Liver (tissue), 9 donors: Measurements from ENCODE around the gene TWIST2. TPM values are rescaled to one million over a fixed set of nuclear protein-coding genes. Genes with fewer than 3 reads are reported as not detected.

Experiments used
- DNase-seq: peaks from one replicate; pipeline ENCODE4 v3.0.0-alpha.2; 2017; ENCODE audit warnings: low spot score
- H3K27ac ChIP-seq, 2 donors: one replicate each; pipeline ENCODE4 v1.7.0; 2013; ENCODE audit warnings: inconsistent platforms in 2 of 2, low read length in 2 of 2, control low read depth in 1 of 2, low read depth in 1 of 2, mild to moderate bottlenecking in 1 of 2
- H3K27me3 ChIP-seq, 4 donors: one replicate each; pipeline versions ENCODE4 v1.6.1 to v1.7.0; 2013; ENCODE audit warnings: low read length in 3 of 4, inconsistent platforms in 1 of 4, mild to moderate bottlenecking in 1 of 4, moderate library complexity in 1 of 4; ENCODE audit not compliant: control insufficient read depth in 4 of 4, insufficient read depth in 4 of 4
- H3K36me3 ChIP-seq, 4 donors: one replicate each; pipeline versions ENCODE4 v1.6.1 to v1.7.0; 2013; ENCODE audit warnings: low read length in 3 of 4, mild to moderate bottlenecking in 3 of 4, low read depth in 1 of 4, moderate library complexity in 1 of 4; ENCODE audit not compliant: control insufficient read depth in 4 of 4, insufficient read depth in 3 of 4
- H3K4me1 ChIP-seq, 4 donors: one replicate each; pipeline versions ENCODE4 v1.6.1 to v1.7.0; 2013; ENCODE audit warnings: low read length in 3 of 4, mild to moderate bottlenecking in 3 of 4, moderate library complexity in 1 of 4; ENCODE audit not compliant: control insufficient read depth in 4 of 4, insufficient read depth in 4 of 4
- H3K4me3 ChIP-seq, 3 donors: one replicate each; pipeline versions ENCODE4 v1.6.1 to v1.7.0; 2013; ENCODE audit warnings: low read length in 3 of 3, control low read depth in 1 of 3, low read depth in 1 of 3, mild to moderate bottlenecking in 1 of 3
- H3K9ac ChIP-seq, 2 donors: one replicate each; pipeline ENCODE4 v1.7.0; 2013; ENCODE audit warnings: low read length in 2 of 2, mild to moderate bottlenecking in 2 of 2, moderate library complexity in 2 of 2, control low read depth in 1 of 2, low read depth in 1 of 2
- H3K9me3 ChIP-seq, 4 donors: one replicate each; pipeline versions ENCODE4 v1.6.1 to v1.7.0; 2013; ENCODE audit warnings: low read length in 3 of 4; ENCODE audit not compliant: control insufficient read depth in 4 of 4
- ATF3 ChIP-seq: IDR thresholded peaks from 2 replicates; pipeline ENCODE4 v1.6.1; 2016; ENCODE audit warnings: antibody characterized with exemption
- EGR1 ChIP-seq, 2 donors: IDR thresholded peaks; 2 replicates each; pipeline ENCODE4 v1.6.1; 2016 to 2018; ENCODE audit warnings: antibody characterized with exemption in 2 of 2, low read depth in 2 of 2
- FOXA2 ChIP-seq: IDR thresholded peaks from 2 replicates; pipeline ENCODE4 v1.6.1; 2016; ENCODE audit warnings: antibody characterized with exemption
- GABPA ChIP-seq, 2 donors: IDR thresholded peaks in 1 of 2; conservative IDR thresholded peaks in 1 of 2; 2 replicates each; pipeline ENCODE4 v1.6.1; 2016; ENCODE audit warnings: antibody characterized with exemption in 2 of 2, mild to moderate bottlenecking in 1 of 2, moderate library complexity in 1 of 2
- HNF4G ChIP-seq: IDR thresholded peaks from 2 replicates; pipeline ENCODE4 v1.6.1; 2016; ENCODE audit warnings: antibody characterized with exemption
- JUND ChIP-seq, 2 donors: IDR thresholded peaks; 2 replicates each; pipeline ENCODE4 v1.6.1; 2016; ENCODE audit warnings: antibody characterized with exemption in 2 of 2
- MAX ChIP-seq: IDR thresholded peaks from 2 replicates; pipeline ENCODE4 v1.6.1; 2016; ENCODE audit warnings: antibody characterized with exemption
- NR2F2 ChIP-seq: IDR thresholded peaks from 2 replicates; pipeline ENCODE4 v1.6.1; 2016; ENCODE audit warnings: antibody characterized with exemption
- RAD21 ChIP-seq, 2 donors: IDR thresholded peaks; 2 replicates each; pipeline ENCODE4 v1.6.1; 2016; ENCODE audit warnings: antibody characterized with exemption in 2 of 2, mild to moderate bottlenecking in 2 of 2
- SP1 ChIP-seq: IDR thresholded peaks from 2 replicates; pipeline ENCODE4 v1.6.1; 2018; ENCODE audit warnings: antibody characterized with exemption, mild to moderate bottlenecking
- TAF1 ChIP-seq: conservative IDR thresholded peaks from 2 replicates; pipeline ENCODE4 v1.6.1; 2016; ENCODE audit warnings: antibody characterized with exemption, mild to moderate bottlenecking
- YY1 ChIP-seq: IDR thresholded peaks from 2 replicates; pipeline ENCODE4 v1.6.1; 2016; ENCODE audit warnings: antibody characterized with exemption, mild to moderate bottlenecking
- ZBTB33 ChIP-seq: IDR thresholded peaks from 2 replicates; pipeline ENCODE4 v1.6.1; 2016; ENCODE audit warnings: antibody characterized with exemption
- WGBS: extraction: QIAGEN DNeasy Blood & Tissue Kit; methylation state at CpG from one replicate; pipeline ENCODE4 v1.1.7; 2013; 5-methylcytosine and 5-hydroxymethylcytosine counted together
- polyA plus RNA-seq, 2 donors: library from polyadenylated mRNA; stranded (reverse) in 1 of 2; unstranded in 1 of 2; fragments of 200-250 nt in 1 of 2; fragments of >200 nt in 1 of 2; fragmentation: Nextera tagmentation in 1 of 2; extraction: Ambion mirVana in 1 of 2; gene quantifications; one replicate each; pipeline versions ENCODE4 v1.2.1 to v1.2.3, GENCODE V29; 2013 to 2015
- total RNA-seq, 2 donors: library from RNA; depleted of rRNA; stranded (reverse); fragments of >200 nt; gene quantifications; one replicate each; pipeline ENCODE4 v1.2.3, GENCODE V29; 2014
- TF ChIP-seq, protein P1 (sequence below): fragments of 150-350 bp; IDR thresholded peaks from 2 replicates; pipeline ENCODE4 v1.5.1; 2017; ENCODE audit warnings: improper control_type of control experiment, low read depth, low read length; ENCODE audit not compliant: missing input control
- TF ChIP-seq, protein P2 (sequence below): IDR thresholded peaks from 2 replicates; pipeline ENCODE4 v1.6.1; 2016; ENCODE audit warnings: antibody characterized with exemption, mild to moderate bottlenecking
- donor health status: healthy.
- donor health status: healthy.
- donor health status: healthy.
- donor health status: healthy.
- donor health status: healthy.

The TWIST2 gene
- total and polyA plus RNA-seq, 4 donors, result 0.17 to 0.20 (median 0.19) TPM; not detected in 1

DNA sequence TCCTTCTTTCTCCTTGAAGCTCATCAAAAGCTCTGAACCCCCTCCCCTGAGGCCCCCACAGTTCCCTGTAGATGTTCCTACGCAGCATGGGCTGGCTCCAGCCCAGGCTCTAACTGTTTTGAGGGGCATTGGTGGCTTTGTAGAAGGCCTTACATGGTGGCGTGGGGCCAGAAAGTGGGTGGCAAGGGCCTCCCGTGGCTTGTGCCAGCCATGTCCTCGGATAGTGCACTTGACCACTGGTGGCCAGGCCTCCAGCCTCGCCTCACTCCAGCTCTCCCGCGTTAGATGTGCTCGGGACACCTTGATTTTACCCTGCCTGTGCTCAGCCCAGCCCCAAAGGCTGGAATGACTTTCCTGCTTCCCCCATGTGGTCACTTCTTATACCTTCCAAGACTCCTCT, 92.9 kb downstream of the TWIST2 start:
- no peak for TF ChIP-seq RAD21 (IDR thresholded peaks at IDR 0.05)
- no peak for TF ChIP-seq ATF3
- no peak for TF ChIP-seq MAX
- TF ChIP-seq, protein P1, sequence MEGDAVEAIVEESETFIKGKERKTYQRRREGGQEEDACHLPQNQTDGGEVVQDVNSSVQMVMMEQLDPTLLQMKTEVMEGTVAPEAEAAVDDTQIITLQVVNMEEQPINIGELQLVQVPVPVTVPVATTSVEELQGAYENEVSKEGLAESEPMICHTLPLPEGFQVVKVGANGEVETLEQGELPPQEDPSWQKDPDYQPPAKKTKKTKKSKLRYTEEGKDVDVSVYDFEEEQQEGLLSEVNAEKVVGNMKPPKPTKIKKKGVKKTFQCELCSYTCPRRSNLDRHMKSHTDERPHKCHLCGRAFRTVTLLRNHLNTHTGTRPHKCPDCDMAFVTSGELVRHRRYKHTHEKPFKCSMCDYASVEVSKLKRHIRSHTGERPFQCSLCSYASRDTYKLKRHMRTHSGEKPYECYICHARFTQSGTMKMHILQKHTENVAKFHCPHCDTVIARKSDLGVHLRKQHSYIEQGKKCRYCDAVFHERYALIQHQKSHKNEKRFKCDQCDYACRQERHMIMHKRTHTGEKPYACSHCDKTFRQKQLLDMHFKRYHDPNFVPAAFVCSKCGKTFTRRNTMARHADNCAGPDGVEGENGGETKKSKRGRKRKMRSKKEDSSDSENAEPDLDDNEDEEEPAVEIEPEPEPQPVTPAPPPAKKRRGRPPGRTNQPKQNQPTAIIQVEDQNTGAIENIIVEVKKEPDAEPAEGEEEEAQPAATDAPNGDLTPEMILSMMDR, result no peak
- TF ChIP-seq NR2F2, result no peak
- no peak for TF ChIP-seq SP1
- TF ChIP-seq JUND (IDR thresholded peaks at IDR 0.05), result no peak
- TF ChIP-seq EGR1 (IDR thresholded peaks at IDR 0.05; ENCODE audit: low read depth in 2 of 2), result no peak
- TF ChIP-seq, protein P2, sequence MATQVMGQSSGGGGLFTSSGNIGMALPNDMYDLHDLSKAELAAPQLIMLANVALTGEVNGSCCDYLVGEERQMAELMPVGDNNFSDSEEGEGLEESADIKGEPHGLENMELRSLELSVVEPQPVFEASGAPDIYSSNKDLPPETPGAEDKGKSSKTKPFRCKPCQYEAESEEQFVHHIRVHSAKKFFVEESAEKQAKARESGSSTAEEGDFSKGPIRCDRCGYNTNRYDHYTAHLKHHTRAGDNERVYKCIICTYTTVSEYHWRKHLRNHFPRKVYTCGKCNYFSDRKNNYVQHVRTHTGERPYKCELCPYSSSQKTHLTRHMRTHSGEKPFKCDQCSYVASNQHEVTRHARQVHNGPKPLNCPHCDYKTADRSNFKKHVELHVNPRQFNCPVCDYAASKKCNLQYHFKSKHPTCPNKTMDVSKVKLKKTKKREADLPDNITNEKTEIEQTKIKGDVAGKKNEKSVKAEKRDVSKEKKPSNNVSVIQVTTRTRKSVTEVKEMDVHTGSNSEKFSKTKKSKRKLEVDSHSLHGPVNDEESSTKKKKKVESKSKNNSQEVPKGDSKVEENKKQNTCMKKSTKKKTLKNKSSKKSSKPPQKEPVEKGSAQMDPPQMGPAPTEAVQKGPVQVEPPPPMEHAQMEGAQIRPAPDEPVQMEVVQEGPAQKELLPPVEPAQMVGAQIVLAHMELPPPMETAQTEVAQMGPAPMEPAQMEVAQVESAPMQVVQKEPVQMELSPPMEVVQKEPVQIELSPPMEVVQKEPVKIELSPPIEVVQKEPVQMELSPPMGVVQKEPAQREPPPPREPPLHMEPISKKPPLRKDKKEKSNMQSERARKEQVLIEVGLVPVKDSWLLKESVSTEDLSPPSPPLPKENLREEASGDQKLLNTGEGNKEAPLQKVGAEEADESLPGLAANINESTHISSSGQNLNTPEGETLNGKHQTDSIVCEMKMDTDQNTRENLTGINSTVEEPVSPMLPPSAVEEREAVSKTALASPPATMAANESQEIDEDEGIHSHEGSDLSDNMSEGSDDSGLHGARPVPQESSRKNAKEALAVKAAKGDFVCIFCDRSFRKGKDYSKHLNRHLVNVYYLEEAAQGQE, result no peak
- no peak for TF ChIP-seq FOXA2
- no peak for TF ChIP-seq GABPA (IDR thresholded peaks at IDR 0.05 in 1 of 2, conservative IDR thresholded peaks at IDR 0.05 in 1 of 2)
- TF ChIP-seq YY1, result no peak
- TF ChIP-seq HNF4G, result no peak
- H3K27me3 ChIP-seq, result no peaks in the 10 kb centered on the region
- H3K9ac ChIP-seq, result no peak overlapping the region
- 76% methylated on average over 8 of the region's 8 CpGs for WGBS
- no peak overlapping the region for H3K4me3 ChIP-seq
- no peak for DNase-seq
- no peaks in the 10 kb centered on the region for H3K4me1 ChIP-seq
- H3K9me3 ChIP-seq, result no peaks in the 10 kb centered on the region
- H3K36me3 ChIP-seq, result no peaks in the 10 kb centered on the region
- H3K27ac ChIP-seq, result no peak overlapping the region

- H3K9me3 ChIP-seq, result peaks cover 0 to 5% (median 0%) of the 10 kb centered on the region in 4 donors
- H3K4me3 ChIP-seq, result no peak overlapping the region
- DNase-seq, result no peak
- TF ChIP-seq NR2F2, result no peak
- no peak for TF ChIP-seq SP1
- TF ChIP-seq ATF3, result no peak
- no peak for TF ChIP-seq JUND (IDR thresholded peaks at IDR 0.05)
- TF ChIP-seq MAX, result no peak
- TF ChIP-seq ZBTB33, result no peak
- TF ChIP-seq TAF1, result no peak
- TF ChIP-seq, protein P1, result no peak
- no peak for TF ChIP-seq YY1
- TF ChIP-seq EGR1 (IDR thresholded peaks at IDR 0.05; ENCODE audit: low read depth in 2 of 2), result no peak
- TF ChIP-seq GABPA (IDR thresholded peaks at IDR 0.05 in 1 of 2, conservative IDR thresholded peaks at IDR 0.05 in 1 of 2), result no peak
- no peaks in the 10 kb centered on the region for H3K27me3 ChIP-seq
- no peak overlapping the region for H3K27ac ChIP-seq
- H3K36me3 ChIP-seq, result no peaks in the 10 kb centered on the region
- no peak overlapping the region for H3K9ac ChIP-seq
- WGBS, result 64% methylated on average over 7 of the region's 7 CpGs
- H3K4me1 ChIP-seq, result no peaks in the 10 kb centered on the region
Observed at GRCh38 chr2:238941262-238941792, 93.4 kb downstream of the TWIST2 start.
